T-helper 1 cell treated with Interleukin-12 subunit alpha and Interleukin-12 subunit beta and Interleukin-4 antibody, amounts not matched to agents 30 ng/mL and 1 ng/mL, for 36 hours (primary cell): ENCODE measurements around the gene CBX7. TPM values are rescaled to one million over a fixed set of nuclear protein-coding genes. Genes with fewer than 3 reads are reported as not detected.

Experiments
- intact Hi-C: fragments of 100-400 bp; cut with micrococcal nuclease; formaldehyde crosslinking; loops from one replicate; pipeline ENCODE4 v1.15.1; 2024
- total RNA-seq: library from RNA; stranded (reverse); gene quantifications from 2 replicates; pipeline ENCODE4 v1.2.3, GENCODE V29; 2022

Gene CBX7
- total RNA-seq, 1 donor from 2014 or later: 11.0 TPM

GRCh38 chr22:39097098-39098020 lies 55.1 kb downstream of the CBX7 start, which contains the start of gene APOBEC3H:
Gene APOBEC3H, plus strand, starts transcription at chr22:39097244. Its CDS starts 3,035 bp downstream, at chr22:39100279.
- intact Hi-C loops: loop anchor here (2.0 to 10.0 kb wide), 3 partner anchors 19 to 807 kb away; partner anchors contain the start of genes APOBEC3G and GRAP2

GRCh38 chr22:39095971-39096370 lies 56.5 kb downstream of the CBX7 start:
- intact Hi-C loops: loop anchor here (10.0 kb wide), 1 partner anchor 809 kb away; the partner anchor contains the start of gene GRAP2

- intact Hi-C loops: loop anchor here (5.0 to 10.0 kb wide), 4 partner anchors 53 to 810 kb away; partner anchors contain the start of genes APOBEC3F, CBX6, GRAP2 and RPL3
Observed at GRCh38 chr22:39094717-39095389, 57.6 kb downstream of the CBX7 start.

GRCh38 chr22:39092111-39092862 lies 60.2 kb downstream of the CBX7 start:
- intact Hi-C loops: loop anchor here (5.0 to 10.0 kb wide), 4 partner anchors 50 to 813 kb away; partner anchors contain the start of genes APOBEC3F, CBX6, GRAP2 and RPL3

GRCh38 chr22:39091126-39092081 lies 61.1 kb downstream of the CBX7 start:
- intact Hi-C loops: loop anchor here (1.0 to 10.0 kb wide), 8 partner anchors 8 to 813 kb away; partner anchors contain the start of genes APOBEC3C, APOBEC3F, CBX6 and CBX7

- intact Hi-C loops: loop anchor here (1.0 to 10.0 kb wide), 10 partner anchors 9 to 814 kb away; partner anchors contain the start of genes APOBEC3C, APOBEC3F, APOBEC3G and CBX6
Observed at GRCh38 chr22:39090426-39091064, 61.9 kb downstream of the CBX7 start.

- intact Hi-C loops: loop anchor here (1.0 to 10.0 kb wide), 9 partner anchors 13 to 815 kb away; partner anchors contain the start of genes APOBEC3C, APOBEC3F, APOBEC3G and CBX6
Observed at GRCh38 chr22:39089928-39090327, 62.6 kb downstream of the CBX7 start.

GRCh38 chr22:39088685-39089032 lies 63.8 kb downstream of the CBX7 start:
- intact Hi-C loops: no loop called here

GRCh38 chr22:39087881-39088684 lies 64.4 kb downstream of the CBX7 start:
- intact Hi-C loops: no loop called here

- intact Hi-C loops: no loop called here
Observed at GRCh38 chr22:39087098-39087497, 65.4 kb downstream of the CBX7 start.

GRCh38 chr22:39084666-39085065 lies 67.8 kb downstream of the CBX7 start:
- intact Hi-C loops: no loop called here

GRCh38 chr22:39083212-39084165 lies 69.0 kb downstream of the CBX7 start:
- intact Hi-C loops: no loop called here

GRCh38 chr22:39081598-39081997 lies 70.9 kb downstream of the CBX7 start:
- intact Hi-C loops: no loop called here

GRCh38 chr22:39081016-39081415 lies 71.5 kb downstream of the CBX7 start:
- intact Hi-C loops: no loop called here
